Measurements from ENCODE around the gene UPB1. TPM values are rescaled to one million over a fixed set of nuclear protein-coding genes. Genes with fewer than 3 reads are reported as not detected.

Gene UPB1
- total RNA-seq, 1 donor from 2014 or later, result not detected

GRCh38 chr22:24504540-24504939, 9.4 kb downstream of the UPB1 start:
- no peak for DNase-seq (ENCODE audit: low spot score in 2 of 2)
- TF ChIP-seq CTCF (IDR thresholded peaks at IDR 0.05), result no peak
- intact Hi-C loops (cut with DNase I), result loop anchor here (5.0 kb wide), 1 partner anchor 82 kb away; no protein-coding TSS in a partner anchor
- no peaks in the 10 kb centered on the region for H3K36me3 ChIP-seq
- no peaks in the 10 kb centered on the region for H3K27me3 ChIP-seq
- H3K9me3 ChIP-seq, result no peaks in the 10 kb centered on the region
- no peak overlapping the region for H3K4me3 ChIP-seq
- H3K27ac ChIP-seq, result no peak overlapping the region
- H3K4me1 ChIP-seq, result no peaks in the 10 kb centered on the region

GRCh38 chr22:24504956-24505736, 10.0 kb downstream of the UPB1 start:
- no peaks in the 10 kb centered on the region for H3K27me3 ChIP-seq
- TF ChIP-seq CTCF (IDR thresholded peaks at IDR 0.05), result no peak
- no peaks in the 10 kb centered on the region for H3K36me3 ChIP-seq
- no peaks in the 10 kb centered on the region for H3K9me3 ChIP-seq
- H3K27ac ChIP-seq, result no peak overlapping the region
- no peak overlapping the region for H3K4me3 ChIP-seq
- intact Hi-C loops (cut with DNase I), result loop anchor here (5.0 kb wide), 1 partner anchor 83 kb away; no protein-coding TSS in a partner anchor
- DNase-seq (ENCODE audit: low spot score in 2 of 2), result no peak
- no peaks in the 10 kb centered on the region for H3K4me1 ChIP-seq

GRCh38 chr22:24506802-24507438, 11.8 kb downstream of the UPB1 start:
- no peak for TF ChIP-seq CTCF (IDR thresholded peaks at IDR 0.05)
- intact Hi-C loops (cut with DNase I), result no loop called here
- no peaks in the 10 kb centered on the region for H3K36me3 ChIP-seq
- no peaks in the 10 kb centered on the region for H3K9me3 ChIP-seq
- peaks cover 0 to 8% of the 10 kb centered on the region in 2 donors for H3K4me1 ChIP-seq
- DNase-seq (ENCODE audit: low spot score in 2 of 2), result no peak
- no peaks in the 10 kb centered on the region for H3K27me3 ChIP-seq
- H3K4me3 ChIP-seq, result no peak overlapping the region
- H3K27ac ChIP-seq, result no peak overlapping the region

GRCh38 chr22:24507716-24508115, 12.6 kb downstream of the UPB1 start:
- DNase-seq (ENCODE audit: low spot score in 2 of 2), result no peak
- Histone ChIP-seq H3K27ac (no peak overlapping the region), H3K4me3 (no peak overlapping the region), H3K27me3 (no peaks in the 10 kb centered on the region), H3K4me1 (peaks cover 0 to 8% of the 10 kb centered on the region in 2 donors), H3K9me3 (no peaks in the 10 kb centered on the region), H3K36me3 (no peaks in the 10 kb centered on the region)
- intact Hi-C loops (cut with DNase I), result no loop called here
- TF ChIP-seq CTCF (IDR thresholded peaks at IDR 0.05), result no peak

- DNase-seq (ENCODE audit: low spot score in 2 of 2), result no peak
- Histone ChIP-seq H3K27me3 (no peaks in the 10 kb centered on the region), H3K27ac (peak overlapping the region in 1 of 2 donors; percentile 26), H3K4me3 (no peak overlapping the region), H3K9me3 (no peaks in the 10 kb centered on the region), H3K4me1 (peaks cover 0 to 8% of the 10 kb centered on the region in 2 donors), H3K36me3 (no peaks in the 10 kb centered on the region)
- no peak for TF ChIP-seq CTCF (IDR thresholded peaks at IDR 0.05)
- intact Hi-C loops (cut with DNase I), result no loop called here
These were observed 15.8 kb downstream of the UPB1 start for GRCh38 chr22:24510637-24511625.

All from ascending aorta (tissue), 2 donors.